GM19025 (cell line): ENCODE data around the gene PAPPA2.

ENCODE experiments used
- ATAC-seq: cut with Tn5 transposase; IDR thresholded peaks from one replicate; pipeline ENCODE4 v1.9.1; 2021; ENCODE audit warnings: mild to moderate bottlenecking, low read depth, moderate library complexity; ENCODE audit not compliant: unreplicated experiment

Gene PAPPA2

GRCh38 chr1:176485083-176485482 lies 22.1 kb downstream of the PAPPA2 start:
- no peak for ATAC-seq

- no peak for ATAC-seq
Measured at GRCh38 chr1:176494436-176494835, 31.5 kb downstream of the PAPPA2 start.

DNA sequence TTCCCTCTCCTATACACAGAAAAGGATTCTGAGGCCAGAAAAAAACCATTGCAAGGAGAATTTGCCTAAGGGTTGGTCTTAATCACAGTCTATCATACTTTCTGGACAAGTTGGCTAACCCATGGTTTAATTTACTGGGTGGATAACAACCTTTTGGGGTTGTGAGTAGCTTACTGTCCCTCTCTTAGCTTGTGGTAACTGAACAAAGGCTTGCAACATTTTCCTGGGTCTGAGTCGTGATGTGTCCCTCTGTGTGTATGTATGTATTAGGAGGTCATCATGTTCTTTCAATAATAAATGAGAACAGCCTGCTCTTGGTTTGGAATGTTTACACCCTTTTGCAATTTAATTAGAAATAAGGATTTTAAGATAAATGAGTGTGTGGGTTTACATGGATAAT lies 36.7 kb downstream of the PAPPA2 start:
- no peak for ATAC-seq

- ATAC-seq, result no peak
Measured at GRCh38 chr1:176501599-176501998, 38.6 kb downstream of the PAPPA2 start.

GRCh38 chr1:176504848-176505553 lies 42.0 kb downstream of the PAPPA2 start:
- no peak for ATAC-seq

DNA sequence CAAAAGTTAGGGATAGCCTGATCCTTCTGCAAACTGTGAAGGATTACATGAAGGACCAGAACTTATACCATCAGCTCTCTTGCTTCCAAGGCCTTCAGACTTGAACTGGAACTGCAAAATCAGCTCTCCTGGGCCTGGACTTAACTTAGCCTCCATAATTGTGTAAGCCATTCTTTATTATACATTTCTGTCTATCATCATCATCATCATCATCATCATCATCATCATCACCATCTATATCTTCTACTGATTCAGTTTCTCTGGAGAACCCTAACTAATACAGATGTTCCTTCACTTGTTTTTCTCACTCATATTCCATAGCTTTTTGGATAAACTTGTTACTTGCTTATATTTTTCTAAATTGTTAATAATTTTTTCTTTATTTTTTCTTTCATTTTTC lies 50.0 kb downstream of the PAPPA2 start:
- no peak for ATAC-seq

- ATAC-seq, result no peak
Measured at GRCh38 chr1:176515310-176515709, 52.3 kb downstream of the PAPPA2 start.

DNA sequence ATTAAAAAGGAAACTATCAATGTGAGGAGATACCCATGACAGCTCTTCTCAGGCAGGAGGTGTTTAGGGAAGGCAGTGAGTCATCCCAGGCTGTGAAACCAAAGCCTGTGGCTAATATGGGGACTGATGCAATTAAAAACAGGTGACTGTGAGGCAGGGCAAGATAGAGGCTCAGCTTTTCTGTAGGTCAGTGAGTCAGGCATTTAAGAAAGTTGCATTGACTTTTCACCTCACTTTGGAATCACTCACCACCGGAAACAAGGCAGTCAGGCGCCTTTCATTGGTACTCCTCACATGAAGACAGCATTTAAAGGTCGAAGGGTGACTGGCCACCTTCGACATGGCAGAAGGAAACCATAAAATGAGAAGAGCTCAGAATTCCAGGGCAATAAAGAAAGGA lies 54.5 kb downstream of the PAPPA2 start:
- peak; percentile 64 for ATAC-seq

- no peak for ATAC-seq
Measured at GRCh38 chr1:176521211-176521610, 58.2 kb downstream of the PAPPA2 start.

- no peak for ATAC-seq
Measured at GRCh38 chr1:176522310-176522845, 59.4 kb downstream of the PAPPA2 start.

DNA sequence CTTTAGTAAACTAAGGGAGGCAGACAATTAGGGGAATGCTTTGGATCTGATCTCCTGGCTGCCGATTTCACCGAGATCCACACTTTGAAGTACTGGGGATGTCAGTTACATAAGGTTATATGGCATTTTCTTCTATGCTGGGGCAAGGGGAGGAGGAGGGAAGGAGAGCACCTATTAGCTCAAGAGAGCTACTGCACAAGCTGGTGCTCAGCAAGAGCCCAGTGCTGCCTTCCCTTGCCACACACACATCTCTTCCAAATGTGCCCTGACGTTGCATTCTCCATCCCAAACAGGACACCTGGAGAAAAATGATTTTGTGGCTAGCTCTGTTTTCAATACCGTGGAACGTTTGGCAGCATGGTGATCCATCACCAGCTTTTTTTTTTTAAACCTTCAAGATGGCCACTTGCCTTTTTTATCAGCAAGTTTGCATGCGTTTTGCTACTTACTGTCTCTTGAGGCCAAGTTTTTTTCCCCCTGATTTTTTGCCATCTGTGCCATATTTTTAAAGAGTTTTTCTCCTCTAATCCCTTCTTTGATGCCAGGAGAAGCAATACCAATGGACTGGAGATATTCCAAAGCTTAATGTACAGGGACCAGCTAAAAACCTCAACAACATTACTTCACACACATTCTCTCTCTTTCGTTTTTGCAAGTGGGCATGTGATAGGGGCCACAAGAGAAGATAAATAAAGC lies 66.6 kb downstream of the PAPPA2 start:
- no peak for ATAC-seq

- ATAC-seq, result no peak
Measured at GRCh38 chr1:176531036-176531435, 68.1 kb downstream of the PAPPA2 start.

- no peak for ATAC-seq
Measured at GRCh38 chr1:176531921-176532897, 69.2 kb downstream of the PAPPA2 start.

DNA sequence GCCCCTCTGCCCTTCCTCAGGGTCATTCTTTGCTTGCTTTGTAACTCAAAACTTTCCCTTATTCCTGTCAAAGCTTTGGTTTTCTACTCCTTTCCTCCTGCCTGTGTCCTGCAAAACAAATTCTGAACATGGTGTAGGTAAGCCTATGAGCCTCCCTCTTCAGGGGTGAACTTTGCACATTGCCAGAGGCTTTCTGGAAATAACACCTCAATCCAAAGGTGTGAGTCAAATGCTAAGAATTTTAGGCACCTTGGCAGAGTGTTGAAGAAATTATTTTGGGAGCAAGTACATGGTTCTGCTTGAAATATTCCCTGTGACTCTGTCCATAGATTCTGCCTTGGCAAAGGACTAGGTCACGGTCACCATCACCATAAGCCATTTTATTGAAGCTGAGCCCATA lies 70.0 kb downstream of the PAPPA2 start:
- no peak for ATAC-seq

DNA sequence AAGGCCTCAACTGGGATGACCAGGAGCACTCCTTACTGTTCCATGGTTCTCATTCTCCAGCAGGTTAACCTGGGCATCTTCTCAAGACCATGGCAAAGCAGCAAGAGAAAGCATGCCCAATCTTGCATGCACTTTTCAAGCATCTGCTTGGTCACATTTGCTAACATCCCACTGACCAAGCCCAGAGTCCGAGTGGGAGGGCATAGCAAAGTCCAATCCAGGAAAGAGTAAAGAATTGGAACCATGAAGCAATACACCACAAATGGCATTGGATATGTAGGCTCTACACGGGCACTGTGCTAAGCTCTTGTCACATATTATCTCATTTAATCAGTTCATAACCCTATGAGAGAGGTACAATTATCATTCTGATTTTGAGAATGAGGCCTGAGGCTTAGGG lies 73.6 kb downstream of the PAPPA2 start:
- ATAC-seq, result no peak

GRCh38 chr1:176539018-176539417 lies 76.0 kb downstream of the PAPPA2 start:
- no peak for ATAC-seq

- ATAC-seq, result no peak
Measured at GRCh38 chr1:176540428-176540827, 77.5 kb downstream of the PAPPA2 start.

- no peak for ATAC-seq
Measured at GRCh38 chr1:176541663-176542062, 78.7 kb downstream of the PAPPA2 start.

DNA sequence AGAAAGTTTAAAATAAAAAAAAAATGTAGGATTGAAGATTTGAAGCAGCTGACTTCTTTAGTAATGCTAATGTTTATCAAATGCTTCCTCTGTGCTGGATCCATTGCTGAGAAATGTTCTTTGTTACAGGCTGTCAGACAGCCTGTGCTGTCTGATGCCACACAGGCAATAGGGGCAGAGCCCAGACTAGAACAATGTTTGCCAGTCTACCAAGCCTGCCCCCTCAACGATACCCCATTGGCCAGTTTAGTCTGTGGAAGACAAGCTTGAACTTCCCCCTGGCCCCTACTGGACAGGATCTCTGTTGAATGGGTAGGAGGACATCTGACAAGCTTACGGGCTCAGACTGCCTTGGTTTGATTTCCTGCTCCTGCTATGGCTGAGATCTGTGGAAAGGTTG lies 79.4 kb downstream of the PAPPA2 start:
- no peak for ATAC-seq

GRCh38 chr1:176543360-176544129 lies 80.6 kb downstream of the PAPPA2 start:
- ATAC-seq, result no peak
